Type B pancreatic cell (in vitro differentiated cells): ENCODE data around the gene RAB6C. TPM values are rescaled to one million over a fixed set of nuclear protein-coding genes. Genes with fewer than 3 reads are reported as not detected.
"Not testable (repeated sequence)": the region's sequence is repeated elsewhere in the genome, so short reads cannot be mapped to it uniquely, and the experiment has no call there.

ENCODE experiments used
- DNase-seq: peaks from one replicate; pipeline ENCODE4 v3.0.0; 2021; ENCODE audit warnings: mixed read lengths; ENCODE audit not compliant: unreplicated experiment; ENCODE audit errors: extremely low spot score
- H3K27ac Mint-ChIP-seq: 2 replicates; pipeline ENCODE4 v1.8.0; 2021; ENCODE audit warnings: mild to moderate bottlenecking, mixed read lengths
- H3K27me3 Mint-ChIP-seq: 2 replicates; pipeline ENCODE4 v1.8.0; 2021; ENCODE audit warnings: mixed read lengths
- H3K36me3 Mint-ChIP-seq: 2 replicates; pipeline ENCODE4 v1.8.0; 2021; ENCODE audit warnings: mixed read lengths
- H3K4me1 Mint-ChIP-seq: one replicate; pipeline ENCODE4 v1.8.0; 2021; ENCODE audit warnings: mixed read lengths; ENCODE audit not compliant: unreplicated experiment
- H3K4me3 Mint-ChIP-seq: 2 replicates; pipeline ENCODE4 v1.8.0; 2021; ENCODE audit warnings: mild to moderate bottlenecking, mixed read lengths
- H3K9me3 Mint-ChIP-seq: 2 replicates; pipeline ENCODE4 v1.8.0; 2021; ENCODE audit warnings: mixed read lengths
- long read RNA-seq: library from polyadenylated mRNA; unstranded; transcript quantifications from one replicate; pipeline ENCODE4 v2.0.0, GENCODE V29; 2020
- total RNA-seq: library from RNA; stranded (reverse); gene quantifications from 2 replicates; pipeline ENCODE4 v1.2.1, GENCODE V29; 2021; ENCODE audit warnings: low replicate concordance
- TF ChIP-seq, protein P1 (sequence below): fragments of 200-600 bp; sonication (generic); conservative IDR thresholded peaks from 2 replicates; pipeline ENCODE4 v1.5.0; 2021; ENCODE audit warnings: antibody characterized with exemption, mild to moderate bottlenecking

RAB6C gene
- 0.29 and 0.50 TPM in 2 replicates for total RNA-seq
- long read RNA-seq = 0 reads

DNA sequence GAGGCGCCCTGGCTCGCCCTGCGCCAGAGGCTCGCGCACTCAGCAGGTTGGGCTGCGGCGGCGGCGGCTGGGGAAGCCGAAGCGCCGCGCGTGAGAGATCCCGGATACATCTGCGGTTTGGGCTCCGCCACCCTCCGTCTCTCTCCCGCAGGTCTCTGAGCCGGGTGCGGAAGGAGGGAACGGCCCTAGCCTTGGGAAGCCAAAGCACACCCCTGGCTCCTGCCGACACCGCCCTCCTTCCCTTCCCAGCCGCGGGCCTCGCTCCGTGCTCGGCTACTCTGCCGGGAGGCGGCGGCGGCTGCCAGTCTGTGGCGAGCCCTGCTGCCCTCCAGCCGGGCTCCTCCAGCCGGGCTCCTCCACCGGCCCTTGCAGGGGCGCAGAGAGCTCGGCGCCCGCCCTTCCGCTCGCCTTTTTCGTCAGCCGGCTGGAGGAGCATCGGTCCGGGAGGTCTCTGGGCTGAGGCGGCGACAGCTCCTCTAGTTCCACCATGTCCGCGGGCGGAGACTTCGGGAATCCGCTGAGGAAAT lies at the start of gene RAB6C:
RAB6C (plus strand) TSS at position 38 of the 527 bp plus-strand sequence; CDS start at position 488, 450 bp downstream.
- peak within 1 kb of the TSS; percentile 85 for H3K4me3 Mint-ChIP-seq
- not testable (repeated sequence) for H3K4me1 Mint-ChIP-seq, DNase-seq, H3K36me3 Mint-ChIP-seq, H3K9me3 Mint-ChIP-seq
- H3K27ac Mint-ChIP-seq = peak within 1 kb of the TSS; percentile 25
- H3K27me3 Mint-ChIP-seq = peaks cover 78% of the 10 kb centered on the region

DNA sequence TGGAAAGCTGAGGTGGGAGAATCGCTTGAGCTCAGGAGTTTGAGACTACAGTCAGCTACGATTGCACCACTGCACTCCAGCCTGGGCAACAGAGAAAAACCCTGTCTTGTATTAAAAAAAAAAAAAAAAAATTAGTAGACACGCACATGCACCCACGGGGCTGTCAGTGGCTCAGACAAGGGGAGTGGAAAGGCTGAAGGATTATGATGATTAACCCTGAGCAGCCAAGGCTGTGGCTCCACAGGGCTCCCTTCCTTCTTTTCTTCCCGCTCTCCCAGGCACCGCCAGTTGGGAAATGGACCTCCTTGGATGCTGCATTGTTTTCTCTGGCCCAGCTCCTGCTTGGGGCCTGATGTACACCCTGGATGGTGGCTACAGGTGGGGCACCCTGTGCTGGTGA lies 49.0 kb upstream of the RAB6C start:
- no peaks in the 10 kb centered on the region for H3K9me3 Mint-ChIP-seq
- TF ChIP-seq, protein P1, sequence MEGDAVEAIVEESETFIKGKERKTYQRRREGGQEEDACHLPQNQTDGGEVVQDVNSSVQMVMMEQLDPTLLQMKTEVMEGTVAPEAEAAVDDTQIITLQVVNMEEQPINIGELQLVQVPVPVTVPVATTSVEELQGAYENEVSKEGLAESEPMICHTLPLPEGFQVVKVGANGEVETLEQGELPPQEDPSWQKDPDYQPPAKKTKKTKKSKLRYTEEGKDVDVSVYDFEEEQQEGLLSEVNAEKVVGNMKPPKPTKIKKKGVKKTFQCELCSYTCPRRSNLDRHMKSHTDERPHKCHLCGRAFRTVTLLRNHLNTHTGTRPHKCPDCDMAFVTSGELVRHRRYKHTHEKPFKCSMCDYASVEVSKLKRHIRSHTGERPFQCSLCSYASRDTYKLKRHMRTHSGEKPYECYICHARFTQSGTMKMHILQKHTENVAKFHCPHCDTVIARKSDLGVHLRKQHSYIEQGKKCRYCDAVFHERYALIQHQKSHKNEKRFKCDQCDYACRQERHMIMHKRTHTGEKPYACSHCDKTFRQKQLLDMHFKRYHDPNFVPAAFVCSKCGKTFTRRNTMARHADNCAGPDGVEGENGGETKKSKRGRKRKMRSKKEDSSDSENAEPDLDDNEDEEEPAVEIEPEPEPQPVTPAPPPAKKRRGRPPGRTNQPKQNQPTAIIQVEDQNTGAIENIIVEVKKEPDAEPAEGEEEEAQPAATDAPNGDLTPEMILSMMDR = no peak
- H3K27me3 Mint-ChIP-seq = peaks cover 44% of the 10 kb centered on the region
- H3K36me3 Mint-ChIP-seq = no peaks in the 10 kb centered on the region
- peaks cover 10% of the 10 kb centered on the region for H3K4me1 Mint-ChIP-seq
- H3K27ac Mint-ChIP-seq = no peak overlapping the region
- no peak for DNase-seq
- no peak overlapping the region for H3K4me3 Mint-ChIP-seq

DNA sequence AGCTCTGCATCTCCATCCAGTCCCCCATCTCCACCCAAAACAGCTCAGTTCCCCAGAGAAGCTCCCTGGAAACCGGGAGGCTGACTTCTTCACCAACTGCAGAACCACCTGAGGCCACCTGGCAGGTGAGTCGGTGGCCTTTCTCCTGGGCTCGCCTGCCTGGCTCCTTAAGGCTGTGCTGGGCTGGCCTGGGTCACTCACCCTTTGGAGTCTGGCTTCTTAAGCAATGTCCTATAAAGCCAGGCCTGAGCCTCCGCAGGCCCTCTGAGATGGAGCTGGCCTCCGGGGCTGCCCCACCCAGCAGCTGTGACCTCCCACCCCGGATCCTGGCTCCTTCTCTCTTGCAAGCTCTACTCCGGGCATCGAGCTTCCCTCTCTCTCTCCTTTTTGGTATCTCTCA lies 46.1 kb upstream of the RAB6C start:
- H3K4me3 Mint-ChIP-seq, H3K27ac Mint-ChIP-seq: not testable (repeated sequence)

DNA sequence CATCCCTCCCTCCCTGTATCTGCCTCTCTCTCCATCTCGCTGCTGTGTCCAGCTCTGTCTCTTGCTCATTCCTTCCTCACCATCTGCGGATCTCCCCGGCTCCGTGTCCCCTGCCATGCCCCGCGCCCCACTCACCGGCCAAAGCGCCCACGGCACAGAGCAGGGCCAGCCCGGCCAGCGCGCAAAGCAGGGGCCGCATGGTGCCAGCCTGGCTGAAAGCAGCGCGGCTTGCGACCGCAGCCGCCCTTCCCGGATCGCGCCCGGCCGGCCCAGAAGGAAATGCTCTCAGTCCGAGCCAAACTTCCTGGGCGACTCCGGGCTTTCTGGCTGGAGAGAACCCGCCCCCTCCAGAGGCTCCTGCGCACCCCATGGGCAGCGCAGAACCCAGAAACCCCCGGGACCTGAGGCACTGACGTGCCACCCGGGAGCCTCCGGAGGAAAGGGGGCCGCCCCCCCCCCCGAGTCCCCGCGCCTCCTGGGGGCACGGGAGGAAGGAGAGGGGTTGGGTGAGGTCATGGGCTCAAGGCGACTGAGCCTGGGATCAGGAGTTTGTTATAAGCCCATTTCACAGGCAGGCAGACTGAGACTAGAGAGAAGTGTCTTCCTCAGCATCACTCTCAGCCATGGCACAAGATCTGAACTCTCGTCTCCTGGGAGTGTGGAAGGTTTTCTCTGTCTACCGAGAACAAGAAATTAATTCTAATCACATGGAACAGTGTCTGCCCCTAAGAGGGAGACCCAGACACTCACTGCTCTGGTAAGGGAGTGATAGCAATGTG lies 45.2 kb upstream of the RAB6C start:
- no peaks in the 10 kb centered on the region for H3K9me3 Mint-ChIP-seq
- H3K4me1 Mint-ChIP-seq = peaks cover 5% of the 10 kb centered on the region

More for the DNA sequence above, 46.1 kb upstream of the RAB6C start:
- not testable (repeated sequence) for H3K36me3 Mint-ChIP-seq, H3K9me3 Mint-ChIP-seq, H3K4me1 Mint-ChIP-seq
- peaks cover 42% of the 10 kb centered on the region for H3K27me3 Mint-ChIP-seq
- peak; percentile 37 for DNase-seq

DNA sequence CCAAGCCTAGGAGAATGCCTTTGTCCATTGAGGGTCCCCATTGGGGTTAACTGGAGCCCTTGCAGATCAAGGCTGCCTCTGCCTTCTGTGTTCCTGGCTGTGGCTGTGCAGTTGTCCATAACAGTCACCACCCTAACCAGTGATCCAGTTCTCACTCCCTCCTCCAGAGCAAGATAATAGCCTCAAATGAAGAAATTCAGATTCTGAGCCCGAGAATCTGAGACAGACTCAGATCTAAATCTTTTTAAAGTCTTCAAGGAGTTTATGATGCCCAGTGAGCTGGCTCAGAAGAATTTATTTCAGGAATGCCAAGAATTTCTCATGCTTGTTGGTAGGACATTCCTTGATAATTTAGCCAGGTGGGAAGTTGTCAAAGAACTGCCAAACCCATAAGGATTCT lies 44.3 kb upstream of the RAB6C start:
- Mint-ChIP-seq H3K27me3 (peaks cover 51% of the 10 kb centered on the region), H3K36me3 (no peaks in the 10 kb centered on the region), H3K27ac (no peak overlapping the region), H3K4me1 (peaks cover 5% of the 10 kb centered on the region), H3K9me3 (no peaks in the 10 kb centered on the region), H3K4me3 (no peak overlapping the region)
- TF ChIP-seq, protein P1 = no peak
- peak; percentile 27 for DNase-seq

More for the DNA sequence above, 45.2 kb upstream of the RAB6C start:
- TF ChIP-seq, protein P1 = no peak
- H3K27me3 Mint-ChIP-seq = peaks cover 50% of the 10 kb centered on the region
- no peak overlapping the region for H3K27ac Mint-ChIP-seq
- peak; percentile 64 for DNase-seq
- H3K36me3 Mint-ChIP-seq = no peaks in the 10 kb centered on the region
- H3K4me3 Mint-ChIP-seq = peak overlapping the region; percentile 51

DNA sequence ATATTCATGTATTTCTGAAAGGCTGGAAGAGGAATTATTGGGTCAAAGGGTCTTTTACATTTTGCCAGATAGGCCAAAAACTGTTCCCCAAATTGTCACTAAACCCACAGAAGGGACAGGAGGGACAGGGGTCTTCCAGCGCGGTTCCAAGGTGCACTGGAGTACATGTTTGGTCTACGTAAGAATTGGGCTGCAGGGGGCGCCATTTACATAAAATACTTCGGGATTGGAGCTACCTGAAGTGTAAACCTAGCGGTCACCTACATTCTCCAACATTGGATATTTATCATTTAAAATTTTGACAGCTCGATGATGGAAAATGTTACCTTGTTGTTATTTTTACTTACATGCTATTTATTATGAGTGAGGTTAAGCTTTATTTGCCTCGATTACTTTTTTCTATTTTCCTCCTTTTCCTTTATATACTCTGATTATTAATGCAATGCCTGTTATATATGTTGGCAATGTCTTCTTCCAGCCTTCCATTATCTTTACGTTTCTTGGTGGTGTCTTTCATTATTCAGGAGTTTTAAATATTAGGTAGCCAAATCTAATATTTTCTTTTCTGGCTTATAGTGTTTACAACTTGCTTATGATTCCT lies 43.0 kb upstream of the RAB6C start:
- Mint-ChIP-seq H3K36me3 (no peaks in the 10 kb centered on the region), H3K4me3 (no peak overlapping the region), H3K9me3 (no peaks in the 10 kb centered on the region), H3K27ac (no peak overlapping the region), H3K4me1 (peaks cover 5% of the 10 kb centered on the region), H3K27me3 (peaks cover 51% of the 10 kb centered on the region)
- TF ChIP-seq, protein P1 = peak; percentile 79
- DNase-seq = no peak

DNA sequence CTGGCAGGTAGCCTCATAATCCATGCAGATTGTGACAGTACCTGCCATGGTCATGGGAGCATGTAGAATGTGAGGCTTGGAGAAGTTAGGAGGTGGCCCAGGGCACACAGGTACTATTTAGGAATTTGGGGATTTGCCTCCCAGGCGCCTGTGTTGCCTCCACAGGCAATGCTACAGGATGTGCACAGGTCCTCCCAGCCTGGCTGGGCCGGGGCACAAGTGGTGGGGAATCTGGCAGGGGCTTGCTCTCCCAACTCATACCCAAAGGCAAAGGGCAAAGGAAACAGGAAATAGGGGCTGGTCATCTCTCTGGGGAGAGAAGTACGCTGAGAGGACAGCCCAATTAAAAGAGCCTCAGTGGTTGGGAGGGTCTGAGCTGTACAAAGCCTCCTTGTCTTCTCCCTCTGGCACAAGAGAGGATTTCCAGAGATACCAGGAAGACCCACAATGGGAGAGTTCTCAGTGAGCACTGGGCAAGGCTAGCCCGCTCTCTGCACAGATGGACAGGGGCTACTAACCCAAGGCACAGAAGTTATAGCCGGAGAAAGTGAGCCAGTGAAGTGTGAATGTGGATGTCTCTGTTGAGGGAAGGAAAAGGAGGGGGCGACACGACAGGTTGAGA lies 40.5 kb upstream of the RAB6C start:
- not testable (repeated sequence) for H3K4me1 Mint-ChIP-seq, H3K36me3 Mint-ChIP-seq, H3K9me3 Mint-ChIP-seq, H3K4me3 Mint-ChIP-seq, H3K27ac Mint-ChIP-seq, DNase-seq
- H3K27me3 Mint-ChIP-seq = peaks cover 35% of the 10 kb centered on the region

DNA sequence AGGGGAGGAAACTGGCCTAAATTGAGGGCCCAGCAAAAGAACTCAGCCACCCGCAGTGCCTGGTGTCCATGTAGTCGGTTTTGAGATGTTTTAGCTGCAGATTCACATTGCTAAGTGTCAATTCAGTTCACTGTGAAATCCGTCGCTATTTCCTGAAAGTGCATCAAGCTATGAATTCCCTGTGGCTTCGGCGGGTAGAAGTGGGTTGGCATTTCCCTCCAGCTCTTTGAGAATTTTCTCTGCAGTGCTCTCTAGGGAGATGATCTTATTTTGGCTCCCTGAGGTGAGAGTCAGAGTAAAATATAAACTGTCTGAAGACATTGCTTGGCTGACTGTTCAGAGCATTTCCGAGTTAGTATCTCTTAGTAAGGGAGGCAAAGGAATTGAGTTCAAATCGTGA lies 36.0 kb upstream of the RAB6C start:
- not testable (repeated sequence) for H3K27ac Mint-ChIP-seq, H3K4me1 Mint-ChIP-seq, H3K4me3 Mint-ChIP-seq

More for the DNA sequence above, 36.0 kb upstream of the RAB6C start:
- DNase-seq, H3K9me3 Mint-ChIP-seq, H3K36me3 Mint-ChIP-seq: not testable (repeated sequence)
- H3K27me3 Mint-ChIP-seq = peaks cover 12% of the 10 kb centered on the region
